Ishikawa (cell line): ENCODE data around the gene HCFC1.

Experiments
- CEBPB ChIP-seq: IDR thresholded peaks from 2 replicates; pipeline ENCODE4 v1.6.1; 2012
- EGR1 ChIP-seq: IDR thresholded peaks from 2 replicates; pipeline ENCODE4 v1.6.1; 2012
- EP300 ChIP-seq: IDR thresholded peaks from 2 replicates; pipeline ENCODE4 v1.6.1; 2012; ENCODE audit warnings: borderline replicate concordance
- MAX ChIP-seq: IDR thresholded peaks from 2 replicates; pipeline ENCODE4 v1.6.1; 2012
- RAD21 ChIP-seq: IDR thresholded peaks from 2 replicates; pipeline ENCODE4 v1.6.1; 2012; ENCODE audit warnings: low read depth
- REST ChIP-seq: IDR thresholded peaks from 2 replicates; pipeline ENCODE4 v1.6.1; 2012; ENCODE audit warnings: low read depth, mild to moderate bottlenecking
- TAF1 ChIP-seq: IDR thresholded peaks from 2 replicates; pipeline ENCODE4 v1.6.1; 2012; ENCODE audit warnings: low read depth, mild to moderate bottlenecking
- TCF12 ChIP-seq: IDR thresholded peaks from 2 replicates; pipeline ENCODE4 v1.6.1; 2012; ENCODE audit warnings: low read depth
- TEAD4 ChIP-seq: IDR thresholded peaks from 2 replicates; pipeline ENCODE4 v1.6.1; 2012
- USF1 ChIP-seq: IDR thresholded peaks from 2 replicates; pipeline ENCODE4 v1.6.1; 2012
- YY1 ChIP-seq: IDR thresholded peaks from 2 replicates; pipeline ENCODE4 v1.6.1; 2012; ENCODE audit warnings: low read depth

GRCh38 chrX:153920546-153920945 is 51.1 kb downstream of the HCFC1 start:
- TF ChIP-seq CEBPB, result no peak
- TF ChIP-seq REST, result no peak
- no peak for TF ChIP-seq EP300
- TF ChIP-seq EGR1, result no peak
- TF ChIP-seq USF1, result no peak
- TF ChIP-seq TAF1, result no peak
- no peak for TF ChIP-seq RAD21
- TF ChIP-seq TEAD4, result no peak
- no peak for TF ChIP-seq MAX
- TF ChIP-seq TCF12, result no peak
- TF ChIP-seq YY1, result no peak
